GM18861 (cell line): ENCODE results near the gene MCM3.
A peak's percentile ranks its signal among the peaks of the same experiment; 100 is the strongest.

Experiments
- ATAC-seq: cut with Tn5 transposase; IDR thresholded peaks from one replicate; pipeline ENCODE4 v1.9.1; 2021; ENCODE audit not compliant: unreplicated experiment

Gene MCM3

DNA sequence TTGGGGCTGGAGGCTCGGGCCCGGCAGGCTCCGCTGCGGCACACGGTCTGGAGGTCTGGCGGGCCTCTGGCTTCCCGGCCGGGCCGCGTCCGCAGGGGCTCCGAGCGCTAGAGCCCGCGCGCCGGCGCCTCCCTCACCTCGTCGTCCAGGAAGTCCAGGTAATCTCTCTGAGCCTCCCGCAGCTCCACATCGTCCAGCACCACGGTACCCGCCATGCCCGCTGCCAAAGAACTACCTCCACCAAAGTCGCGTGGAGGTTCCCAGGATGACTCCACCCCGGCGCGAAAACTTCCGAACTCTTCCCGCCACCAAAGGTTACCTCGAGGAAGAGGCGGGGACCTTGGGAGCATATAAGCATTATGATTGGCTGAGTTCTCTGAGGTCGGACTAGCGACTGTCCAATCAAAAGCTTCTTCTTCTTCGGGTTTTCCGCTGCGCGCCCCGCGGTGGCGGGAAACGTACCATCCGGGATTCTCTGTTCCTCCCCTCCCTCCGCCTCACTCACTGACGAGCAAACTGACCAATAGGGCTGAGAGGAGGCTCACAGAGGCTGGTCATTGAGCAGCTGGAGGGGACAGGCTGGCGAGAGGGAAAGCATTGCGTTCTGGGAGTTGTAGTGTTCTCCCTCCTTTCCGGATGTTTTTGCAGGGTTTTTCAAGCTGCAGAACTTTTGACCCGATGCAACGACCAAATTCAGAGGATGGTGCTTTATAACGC is at the start of gene MCM3:
MCM3 (minus strand) TSS at position 283 of the 717 bp plus-strand sequence; CDS start at position 215, 68 bp downstream.
- ATAC-seq, result peak; percentile 96

DNA sequence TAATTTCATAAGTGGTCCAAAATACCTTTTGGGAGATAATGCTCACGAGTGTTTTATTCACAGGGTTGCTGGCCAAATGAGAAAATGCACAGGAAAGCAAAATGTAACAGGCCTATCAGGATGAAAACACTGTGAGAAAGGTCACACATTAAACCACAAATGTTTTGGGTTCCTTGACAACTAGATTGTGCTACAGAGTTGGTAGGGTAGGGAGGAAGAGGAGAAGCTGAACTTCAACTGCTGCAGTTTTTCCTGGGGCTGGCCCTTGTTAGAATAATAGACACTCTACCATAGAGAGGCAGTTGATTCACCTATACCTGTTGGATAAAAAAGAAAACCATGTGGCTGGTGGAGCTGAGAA is 49.3 kb upstream of the MCM3 start:
- no peak for ATAC-seq

DNA sequence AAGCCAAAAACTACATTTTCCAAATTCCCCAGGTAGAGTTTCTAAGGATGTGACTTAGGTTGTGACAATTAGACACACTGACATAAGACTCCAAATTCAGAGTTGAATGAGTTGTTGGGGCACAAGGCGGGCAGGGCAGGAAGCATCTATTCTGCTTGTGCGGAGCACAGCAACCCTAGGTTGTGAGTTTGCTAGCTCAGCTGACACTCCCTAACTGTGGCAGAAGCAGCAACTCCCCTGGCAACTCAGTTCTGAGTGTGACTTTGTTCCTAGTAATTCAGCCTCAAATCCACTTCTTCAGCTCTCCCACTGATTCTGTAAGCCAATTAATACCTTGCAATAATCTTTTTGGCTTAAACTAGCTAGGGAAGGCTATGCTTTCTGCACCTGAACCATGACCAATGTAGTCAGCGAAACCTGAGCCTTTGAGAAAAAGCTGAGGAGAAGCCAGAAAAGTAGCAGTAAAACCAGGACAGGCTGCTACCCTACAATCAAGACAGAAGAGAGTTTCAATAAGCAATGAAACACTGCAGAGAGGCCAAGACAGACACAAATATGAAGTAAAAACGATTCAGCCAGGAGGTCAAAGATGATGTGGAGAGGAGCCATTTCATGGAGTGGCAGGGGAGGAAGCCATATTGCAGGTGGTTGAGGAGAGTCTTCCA is 47.4 kb upstream of the MCM3 start:
- ATAC-seq, result no peak

DNA sequence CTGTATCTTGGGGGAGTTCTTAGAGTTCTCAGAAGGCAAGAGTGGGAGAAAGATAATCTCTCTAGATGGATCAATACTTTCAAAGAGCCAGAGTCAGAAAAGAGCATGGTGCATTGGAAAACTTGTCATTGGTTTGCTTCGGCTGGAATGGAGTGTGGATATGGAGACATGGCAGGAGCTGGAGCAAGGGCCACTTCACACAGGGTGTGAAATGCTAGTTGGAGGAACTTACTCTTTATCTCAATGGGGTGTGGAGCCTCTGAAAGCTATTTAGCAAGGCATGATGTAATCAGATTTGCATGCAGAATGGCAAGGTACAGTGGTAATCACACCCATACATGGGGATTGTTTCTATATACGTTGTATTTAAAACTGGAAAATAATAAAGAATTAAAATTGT is 45.9 kb upstream of the MCM3 start:
- ATAC-seq, result no peak

DNA sequence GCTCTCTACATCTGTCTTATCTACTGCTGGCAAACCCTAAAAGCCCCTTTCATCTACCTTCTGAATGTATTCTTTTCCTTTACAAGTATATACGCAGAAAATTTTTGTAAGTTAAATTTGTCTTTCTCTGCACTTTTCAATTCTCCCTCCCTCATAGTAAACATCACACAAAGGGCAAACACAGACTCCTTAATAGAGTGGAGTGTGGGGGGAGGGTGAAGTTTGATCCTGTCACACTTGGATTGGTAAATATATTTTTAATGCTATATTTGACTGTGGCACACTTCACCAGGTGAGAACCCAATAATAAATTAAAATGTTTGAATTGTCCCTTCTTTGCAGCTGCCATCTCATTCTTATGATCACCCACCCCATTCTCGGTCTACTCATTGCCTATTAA is 44.2 kb upstream of the MCM3 start:
- ATAC-seq, result no peak

DNA sequence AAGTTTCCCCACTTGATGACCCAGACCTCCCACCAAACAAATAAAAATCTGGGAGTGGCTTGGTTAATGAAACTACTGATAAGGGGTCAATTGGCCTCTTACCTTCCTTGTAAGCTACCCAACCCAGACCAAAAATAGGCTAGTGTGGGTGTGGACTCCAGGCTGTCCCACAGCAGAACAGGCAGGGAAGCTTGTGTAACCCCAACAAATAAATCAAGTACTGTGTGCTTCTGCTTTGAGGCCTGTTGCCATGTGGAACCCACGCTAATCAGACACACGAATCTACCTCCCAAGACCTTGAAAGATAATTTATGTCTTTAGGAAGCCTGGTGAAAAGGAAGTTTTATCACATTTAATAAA is 43.7 kb upstream of the MCM3 start:
- ATAC-seq, result no peak

DNA sequence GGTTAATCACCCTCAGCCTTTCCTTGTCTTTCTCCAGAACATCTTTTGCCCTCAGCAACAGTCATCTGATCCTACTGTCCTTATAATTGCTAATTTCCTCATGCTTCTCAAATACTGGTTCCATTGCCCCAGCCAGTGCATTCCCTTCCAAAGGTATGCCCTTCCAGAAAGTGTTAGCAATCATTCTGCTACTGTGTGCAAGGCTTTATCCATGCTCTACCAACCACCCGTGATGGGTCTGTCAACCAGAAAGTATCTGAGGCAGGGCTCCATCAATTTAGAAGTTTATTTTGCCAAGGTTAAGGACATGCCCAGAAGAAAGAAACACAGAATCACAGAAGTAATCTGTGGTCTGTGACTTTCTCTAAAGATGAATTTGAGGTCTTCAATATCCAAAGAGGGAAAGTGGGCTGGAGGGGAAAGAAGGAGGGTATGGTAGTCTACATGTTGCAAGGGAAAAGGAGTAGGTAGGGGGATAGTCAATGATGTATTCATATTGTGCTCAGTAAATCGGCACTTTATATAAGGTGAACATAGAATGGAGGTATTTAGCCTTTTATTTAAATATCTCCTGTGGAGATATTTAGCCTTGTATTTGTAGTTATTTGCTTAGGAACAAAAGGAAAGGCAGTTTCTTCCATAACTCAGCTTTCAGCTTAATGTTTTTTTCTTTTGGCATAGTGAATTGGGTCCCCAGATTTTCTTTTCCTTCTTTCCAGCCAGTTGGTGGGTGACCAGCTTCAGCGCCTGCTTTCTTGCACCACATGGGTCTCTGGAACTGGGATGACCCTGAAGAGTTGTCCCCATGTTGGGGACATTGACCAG is 42.2 kb upstream of the MCM3 start:
- ATAC-seq, result no peak

DNA sequence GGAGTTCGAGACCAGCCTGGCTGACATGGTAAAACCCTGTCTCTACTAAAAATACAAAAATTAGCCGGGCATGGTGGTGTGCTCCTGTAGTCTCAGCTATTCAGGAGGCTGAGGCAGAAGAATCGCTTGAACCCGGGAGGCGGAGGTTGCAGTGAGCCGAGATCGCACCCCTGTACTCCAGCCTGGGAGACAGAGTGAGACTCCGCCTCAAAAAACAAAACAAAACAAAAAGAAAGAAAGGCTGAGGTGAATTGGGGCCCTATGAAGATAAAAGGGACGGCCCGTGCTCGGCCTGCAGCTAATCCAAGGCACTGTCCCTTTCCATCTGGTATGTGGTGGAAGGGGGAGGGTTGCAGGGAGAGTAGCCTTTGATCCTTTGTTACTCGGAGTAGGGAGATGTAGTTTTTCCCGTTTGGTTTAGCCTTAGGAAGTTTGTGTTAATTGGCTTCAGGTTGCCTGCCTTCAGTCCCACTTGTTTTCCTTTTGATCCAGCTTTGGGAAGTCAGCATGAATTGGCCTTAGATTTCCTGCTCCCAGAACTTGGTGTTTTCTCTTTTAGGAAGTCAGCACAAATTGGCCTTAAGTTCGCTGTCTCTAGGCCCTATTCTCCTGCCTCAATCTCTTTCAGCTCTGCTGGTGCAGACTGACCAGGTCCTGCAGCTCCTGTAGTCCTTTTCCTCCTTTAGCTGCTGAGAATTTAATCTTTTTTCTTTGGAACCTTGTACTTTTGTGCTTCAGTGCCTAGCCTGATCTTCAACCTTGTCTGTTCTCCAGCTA is 41.3 kb upstream of the MCM3 start:
- ATAC-seq, result no peak

DNA sequence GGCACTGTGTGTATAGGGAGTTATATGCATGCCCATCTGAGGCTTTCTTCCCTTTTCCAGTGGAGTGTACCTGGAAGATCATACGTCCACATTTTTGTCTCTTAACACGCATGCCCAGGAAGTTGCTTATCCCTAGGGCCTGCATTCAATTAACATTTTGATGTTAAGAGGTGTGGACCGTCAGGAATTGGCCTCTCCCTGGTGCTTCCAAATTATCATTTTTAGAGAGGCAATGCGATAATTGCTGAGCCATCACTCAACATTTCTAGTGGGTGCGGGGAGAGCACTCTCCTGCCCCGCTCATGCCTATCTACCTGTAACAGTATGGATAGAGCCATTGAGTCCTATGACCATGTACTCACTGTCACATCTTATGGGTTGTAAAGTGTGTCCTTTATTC is 39.6 kb upstream of the MCM3 start:
- no peak for ATAC-seq

DNA sequence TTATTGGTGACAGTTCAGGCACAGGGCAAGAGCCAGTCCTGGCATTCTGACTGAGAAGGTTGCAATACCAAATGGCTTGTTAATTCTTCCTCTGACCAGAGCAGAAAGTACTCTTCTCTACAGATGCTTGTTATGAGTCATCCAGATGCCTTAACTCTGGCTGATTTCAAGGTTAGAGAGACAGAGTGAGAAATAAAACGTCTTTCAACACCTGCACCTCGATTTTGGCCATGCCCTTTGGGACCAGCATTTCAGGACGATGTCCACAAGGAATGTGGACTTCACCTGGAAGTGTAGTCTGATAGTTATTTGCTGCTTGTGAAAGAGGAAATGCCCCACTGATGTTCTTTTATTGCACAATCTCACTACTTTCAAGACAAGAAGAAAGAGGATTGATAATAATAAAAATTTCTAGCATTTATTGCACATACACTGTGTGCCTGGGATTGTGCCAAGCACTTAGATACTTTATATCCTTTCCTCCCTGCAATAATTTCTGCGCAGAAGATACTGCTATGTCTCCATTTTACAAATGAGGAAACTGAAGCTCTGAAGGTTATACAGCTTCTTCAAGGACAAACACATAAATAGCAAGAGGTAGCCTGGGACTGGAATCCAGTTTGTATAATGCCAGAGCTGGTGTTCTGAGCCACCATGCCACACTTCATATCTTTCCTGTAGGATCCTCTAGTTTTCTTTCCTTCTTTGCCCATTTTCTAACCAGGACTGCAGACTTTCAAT is 33.5 kb upstream of the MCM3 start:
- peak; percentile 100 for ATAC-seq

DNA sequence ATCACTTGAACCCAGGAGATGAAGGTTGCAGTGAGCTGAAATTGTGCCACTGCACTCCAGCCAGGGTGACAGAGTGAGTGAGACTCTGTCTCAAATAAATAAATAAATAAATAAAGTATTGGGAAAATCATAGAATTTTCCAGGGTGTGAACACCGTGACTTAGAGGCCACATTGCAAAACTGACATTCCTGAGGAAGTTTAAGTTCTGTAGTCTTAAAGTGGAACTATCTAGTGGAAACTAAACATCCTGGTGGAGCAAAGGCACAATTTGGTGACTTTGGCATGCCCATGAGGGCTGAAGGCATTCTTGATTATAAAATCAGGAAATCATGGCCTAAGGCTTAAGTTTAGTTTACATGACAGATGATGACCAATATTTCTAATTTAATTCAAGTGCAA is 32.7 kb upstream of the MCM3 start:
- no peak for ATAC-seq

DNA sequence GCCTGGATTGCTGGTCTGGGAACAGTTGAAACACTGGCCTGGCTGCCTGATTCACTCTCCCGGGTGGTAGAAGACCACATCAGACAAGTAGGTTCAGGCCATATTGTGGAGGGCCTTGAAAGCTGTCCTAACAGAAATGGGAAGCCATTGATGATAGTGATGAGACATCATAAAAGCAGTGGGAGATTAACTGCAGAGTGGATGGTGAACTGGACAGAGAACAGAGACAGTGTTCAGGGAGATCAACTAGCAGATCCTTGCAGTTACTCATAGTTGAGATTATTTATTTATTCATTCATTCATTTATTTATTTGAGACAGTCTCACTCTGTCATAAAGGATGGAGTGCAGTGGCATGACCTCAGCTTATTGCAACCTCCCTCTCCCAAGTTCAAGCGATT is 30.2 kb upstream of the MCM3 start:
- no peak for ATAC-seq

DNA sequence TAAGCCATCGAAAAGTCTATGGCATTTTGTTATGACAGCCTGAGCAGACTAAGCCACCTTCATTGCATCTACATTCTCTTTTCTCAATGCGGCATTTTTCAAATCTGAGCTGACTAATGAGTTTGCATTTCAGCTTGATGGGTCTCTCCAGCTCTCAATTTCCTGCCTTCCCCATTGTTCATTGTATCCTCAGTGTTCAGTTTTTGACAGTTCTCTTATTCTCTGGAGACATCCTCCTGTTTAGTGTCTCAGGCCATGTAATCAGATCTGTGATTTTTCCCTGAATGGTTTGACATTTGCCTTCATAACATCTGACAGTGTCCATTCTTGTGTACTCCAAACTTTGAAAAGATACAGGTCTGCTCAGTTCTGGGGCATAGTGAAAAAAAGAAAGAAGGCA is 27.9 kb upstream of the MCM3 start:
- ATAC-seq, result no peak

DNA sequence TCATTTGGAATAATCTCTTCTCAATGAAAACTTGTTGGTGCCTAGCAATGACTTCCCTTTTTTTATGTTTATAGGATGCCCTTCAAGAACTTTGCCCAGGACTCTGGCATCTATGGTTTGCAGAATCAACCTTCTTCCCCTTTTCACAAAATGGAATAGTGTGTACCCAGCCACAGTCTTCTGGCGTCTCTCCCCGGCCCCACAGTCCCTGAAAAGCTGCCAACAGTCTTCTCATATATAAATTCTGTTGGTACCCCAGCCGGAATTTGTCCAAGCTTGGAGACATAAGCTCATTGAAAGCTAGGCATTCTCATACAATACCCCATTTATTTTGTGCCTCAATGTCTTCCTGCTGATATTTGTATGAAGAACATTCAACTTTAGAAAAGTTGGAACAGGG is 26.4 kb upstream of the MCM3 start:
- ATAC-seq, result no peak

DNA sequence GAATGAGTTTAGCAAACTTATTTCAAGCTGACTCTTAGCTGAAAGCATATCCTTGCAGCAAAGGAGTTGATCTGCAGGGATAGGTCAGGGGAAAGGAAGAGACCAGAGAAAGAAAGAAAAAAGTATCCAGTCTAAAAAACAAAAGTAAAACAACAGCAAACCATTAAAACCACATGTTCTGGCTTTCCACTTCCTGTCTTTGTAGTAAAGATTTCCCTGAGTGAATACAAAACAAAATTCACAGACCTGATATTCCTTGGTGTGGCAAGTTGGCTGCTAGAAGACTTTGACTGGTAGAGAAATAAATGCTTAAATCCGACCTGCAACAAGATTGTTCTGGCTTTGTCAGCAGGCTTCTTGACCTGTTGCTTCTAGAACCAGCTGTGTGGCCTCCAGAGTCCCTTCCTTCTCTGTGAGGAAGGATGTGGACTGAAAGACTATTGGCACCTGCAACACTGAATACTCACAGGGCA is 23.4 kb upstream of the MCM3 start:
- ATAC-seq, result no peak

DNA sequence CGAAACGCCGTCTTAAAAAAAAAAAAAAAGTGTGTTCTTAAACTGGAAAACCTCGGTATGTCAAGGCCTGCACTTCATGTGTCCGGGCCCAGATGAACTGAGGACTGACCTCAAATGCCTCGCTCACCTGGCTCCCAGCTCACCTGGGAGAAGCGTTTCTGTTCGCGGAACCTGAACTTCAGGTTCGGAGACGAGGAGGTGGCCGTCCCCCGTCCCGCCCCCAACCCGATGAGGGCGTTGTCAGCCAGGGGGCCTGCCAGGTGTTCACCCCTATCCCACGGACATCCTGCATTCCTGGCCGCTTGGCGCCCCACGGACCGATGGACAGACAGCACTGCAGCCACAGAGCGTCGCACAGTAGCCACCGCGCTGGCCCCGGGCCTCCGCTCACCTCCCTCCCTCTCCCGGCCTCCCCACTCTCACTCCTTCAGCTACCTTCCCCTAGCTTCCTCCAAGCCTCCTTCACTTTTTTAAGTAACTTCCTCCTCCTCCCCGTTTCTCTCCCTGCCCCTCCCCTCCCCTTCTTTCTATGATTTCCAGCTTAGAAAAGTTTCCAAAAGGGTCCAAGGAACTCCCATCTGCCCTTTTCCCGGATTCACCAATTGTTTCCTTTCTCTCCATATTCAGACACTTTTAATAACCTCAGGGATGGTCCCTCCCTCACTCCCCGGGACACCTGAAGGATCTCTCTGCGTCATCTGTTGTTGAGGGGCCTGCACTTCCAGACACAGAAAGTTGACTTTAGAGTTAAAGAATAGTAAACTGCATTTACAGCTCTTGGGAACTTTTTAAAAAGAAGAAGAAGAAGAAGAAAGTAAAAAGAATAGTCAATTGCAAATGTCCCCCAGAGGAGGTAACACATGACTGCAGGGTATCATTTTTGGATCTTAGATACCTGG is 22.7 kb upstream of the MCM3 start:
- no peak for ATAC-seq

DNA sequence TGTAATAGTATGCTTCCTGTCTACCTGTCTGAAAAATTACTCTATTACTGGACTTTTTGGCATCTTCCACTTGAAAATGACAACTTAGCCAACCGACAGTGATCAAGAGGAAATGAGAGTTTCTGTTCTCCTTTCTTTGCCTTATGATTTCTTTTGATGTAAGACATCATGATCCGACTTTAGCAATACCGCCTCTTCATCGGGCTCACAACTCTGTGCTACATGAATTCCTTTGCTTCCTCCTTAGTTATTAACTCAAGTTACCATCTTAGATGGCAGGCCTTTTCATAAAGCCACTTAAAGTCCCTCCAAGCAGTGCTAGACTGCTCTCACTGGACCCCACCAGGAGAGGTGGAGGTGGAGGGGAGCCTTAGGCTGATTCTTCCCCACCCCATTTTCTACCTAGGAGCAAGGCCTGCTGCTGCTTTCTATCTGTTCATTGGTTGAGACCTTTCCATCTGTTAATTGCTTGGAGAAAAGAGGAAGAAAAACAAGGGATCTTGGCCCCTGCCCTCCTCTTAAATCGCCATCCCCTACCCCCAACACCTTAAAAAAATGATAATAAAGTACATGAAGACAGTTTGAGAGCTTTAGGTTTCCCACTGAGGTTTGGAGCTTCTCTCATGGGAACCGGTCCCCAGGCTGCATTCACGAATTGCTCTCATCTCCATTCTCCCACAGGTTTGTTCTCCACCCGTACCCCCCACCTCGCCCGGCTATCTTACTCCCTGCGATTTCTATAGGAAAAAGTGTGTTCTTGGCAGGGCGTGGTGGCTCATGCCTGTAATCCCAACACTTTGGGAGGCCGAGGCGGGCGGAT is 21.6 kb upstream of the MCM3 start:
- ATAC-seq, result peak; percentile 68

DNA sequence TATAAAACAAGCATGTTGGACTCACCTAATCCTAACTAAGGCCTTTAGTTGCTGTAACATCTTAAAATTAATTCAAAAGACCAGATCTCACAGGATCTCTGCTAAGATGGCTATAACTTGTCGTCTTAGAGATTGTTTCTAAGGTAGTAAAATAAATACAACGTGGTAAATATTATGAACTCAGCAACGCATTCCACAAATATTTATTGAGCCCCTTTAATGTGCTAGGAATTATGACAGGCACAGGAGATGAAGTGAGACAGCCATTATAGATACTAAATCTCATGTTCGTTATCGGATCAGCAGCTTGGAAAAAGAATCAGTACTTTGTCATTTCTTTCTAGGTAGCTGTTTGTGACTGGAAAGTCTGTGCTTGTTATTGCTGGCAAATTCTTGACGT is 20.9 kb upstream of the MCM3 start:
- peak; percentile 10 for ATAC-seq

DNA sequence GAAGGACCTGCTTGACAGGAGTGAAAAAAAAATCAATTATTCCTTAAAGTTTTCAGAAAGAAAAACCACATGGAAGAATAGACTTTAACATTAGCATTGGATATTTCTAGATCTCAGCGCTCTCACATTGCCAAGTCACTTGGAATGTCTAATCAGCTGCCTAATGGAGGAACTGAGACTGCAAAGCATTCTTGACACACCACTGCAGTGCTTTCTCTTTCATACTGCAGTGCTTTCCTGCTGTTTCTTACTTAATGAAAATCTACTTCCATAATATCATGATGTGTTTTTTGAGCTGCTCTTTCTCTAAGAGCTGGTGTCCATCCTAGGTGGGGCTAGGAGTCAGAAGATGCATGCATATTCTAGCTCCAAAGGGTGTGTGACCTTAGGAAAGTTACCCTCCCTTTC is 20.4 kb upstream of the MCM3 start:
- ATAC-seq, result peak; percentile 48
